Liver (tissue), 9 donors: Measurements from ENCODE around the gene PEX11G. TPM values are rescaled to one million over a fixed set of nuclear protein-coding genes. Genes with fewer than 3 reads are reported as not detected.

ENCODE experiments used
- DNase-seq: peaks from one replicate; pipeline ENCODE4 v3.0.0-alpha.2; 2017; ENCODE audit warnings: low spot score
- H3K27ac ChIP-seq, 2 donors: one replicate each; pipeline ENCODE4 v1.7.0; 2013; ENCODE audit warnings: inconsistent platforms in 2 of 2, low read length in 2 of 2, control low read depth in 1 of 2, low read depth in 1 of 2, mild to moderate bottlenecking in 1 of 2
- H3K27me3 ChIP-seq, 4 donors: one replicate each; pipeline versions ENCODE4 v1.6.1 to v1.7.0; 2013; ENCODE audit warnings: low read length in 3 of 4, inconsistent platforms in 1 of 4, mild to moderate bottlenecking in 1 of 4, moderate library complexity in 1 of 4; ENCODE audit not compliant: control insufficient read depth in 4 of 4, insufficient read depth in 4 of 4
- H3K36me3 ChIP-seq, 4 donors: one replicate each; pipeline versions ENCODE4 v1.6.1 to v1.7.0; 2013; ENCODE audit warnings: low read length in 3 of 4, mild to moderate bottlenecking in 3 of 4, low read depth in 1 of 4, moderate library complexity in 1 of 4; ENCODE audit not compliant: control insufficient read depth in 4 of 4, insufficient read depth in 3 of 4
- H3K4me1 ChIP-seq, 4 donors: one replicate each; pipeline versions ENCODE4 v1.6.1 to v1.7.0; 2013; ENCODE audit warnings: low read length in 3 of 4, mild to moderate bottlenecking in 3 of 4, moderate library complexity in 1 of 4; ENCODE audit not compliant: control insufficient read depth in 4 of 4, insufficient read depth in 4 of 4
- H3K4me3 ChIP-seq, 3 donors: one replicate each; pipeline versions ENCODE4 v1.6.1 to v1.7.0; 2013; ENCODE audit warnings: low read length in 3 of 3, control low read depth in 1 of 3, low read depth in 1 of 3, mild to moderate bottlenecking in 1 of 3
- H3K9ac ChIP-seq, 2 donors: one replicate each; pipeline ENCODE4 v1.7.0; 2013; ENCODE audit warnings: low read length in 2 of 2, mild to moderate bottlenecking in 2 of 2, moderate library complexity in 2 of 2, control low read depth in 1 of 2, low read depth in 1 of 2
- H3K9me3 ChIP-seq, 4 donors: one replicate each; pipeline versions ENCODE4 v1.6.1 to v1.7.0; 2013; ENCODE audit warnings: low read length in 3 of 4; ENCODE audit not compliant: control insufficient read depth in 4 of 4
- ATF3 ChIP-seq: IDR thresholded peaks from 2 replicates; pipeline ENCODE4 v1.6.1; 2016; ENCODE audit warnings: antibody characterized with exemption
- CTCF ChIP-seq: fragments of 150-350 bp; IDR thresholded peaks from 2 replicates; pipeline ENCODE4 v1.5.1; 2017; ENCODE audit warnings: improper control_type of control experiment, low read depth, low read length; ENCODE audit not compliant: missing input control
- EGR1 ChIP-seq, 2 donors: IDR thresholded peaks; 2 replicates each; pipeline ENCODE4 v1.6.1; 2016 to 2018; ENCODE audit warnings: antibody characterized with exemption in 2 of 2, low read depth in 2 of 2
- FOXA1 ChIP-seq: IDR thresholded peaks from 2 replicates; pipeline ENCODE4 v1.6.1; 2016; ENCODE audit warnings: antibody characterized with exemption
- FOXA2 ChIP-seq: IDR thresholded peaks from 2 replicates; pipeline ENCODE4 v1.6.1; 2016; ENCODE audit warnings: antibody characterized with exemption
- GABPA ChIP-seq, 2 donors: IDR thresholded peaks in 1 of 2; conservative IDR thresholded peaks in 1 of 2; 2 replicates each; pipeline ENCODE4 v1.6.1; 2016; ENCODE audit warnings: antibody characterized with exemption in 2 of 2, mild to moderate bottlenecking in 1 of 2, moderate library complexity in 1 of 2
- HNF4A ChIP-seq, 2 donors: conservative IDR thresholded peaks; 2 replicates each; pipeline ENCODE4 v1.6.1; 2016; ENCODE audit warnings: antibody characterized with exemption in 2 of 2, mild to moderate bottlenecking in 2 of 2
- HNF4G ChIP-seq: IDR thresholded peaks from 2 replicates; pipeline ENCODE4 v1.6.1; 2016; ENCODE audit warnings: antibody characterized with exemption
- JUND ChIP-seq, 2 donors: IDR thresholded peaks; 2 replicates each; pipeline ENCODE4 v1.6.1; 2016; ENCODE audit warnings: antibody characterized with exemption in 2 of 2
- NR2F2 ChIP-seq: IDR thresholded peaks from 2 replicates; pipeline ENCODE4 v1.6.1; 2016; ENCODE audit warnings: antibody characterized with exemption
- RAD21 ChIP-seq, 2 donors: IDR thresholded peaks; 2 replicates each; pipeline ENCODE4 v1.6.1; 2016; ENCODE audit warnings: antibody characterized with exemption in 2 of 2, mild to moderate bottlenecking in 2 of 2
- REST ChIP-seq: IDR thresholded peaks from 2 replicates; pipeline ENCODE4 v1.6.1; 2016; ENCODE audit warnings: antibody characterized with exemption, mild to moderate bottlenecking
- RXRA ChIP-seq, 2 donors: IDR thresholded peaks; 2 replicates each; pipeline ENCODE4 v1.6.1; 2017 to 2018; ENCODE audit warnings: antibody characterized with exemption in 2 of 2, mild to moderate bottlenecking in 1 of 2
- SP1 ChIP-seq: IDR thresholded peaks from 2 replicates; pipeline ENCODE4 v1.6.1; 2018; ENCODE audit warnings: antibody characterized with exemption, mild to moderate bottlenecking
- TAF1 ChIP-seq: conservative IDR thresholded peaks from 2 replicates; pipeline ENCODE4 v1.6.1; 2016; ENCODE audit warnings: antibody characterized with exemption, mild to moderate bottlenecking
- YY1 ChIP-seq: IDR thresholded peaks from 2 replicates; pipeline ENCODE4 v1.6.1; 2016; ENCODE audit warnings: antibody characterized with exemption, mild to moderate bottlenecking
- ZBTB33 ChIP-seq: IDR thresholded peaks from 2 replicates; pipeline ENCODE4 v1.6.1; 2016; ENCODE audit warnings: antibody characterized with exemption
- WGBS: extraction: QIAGEN DNeasy Blood & Tissue Kit; methylation state at CpG from one replicate; pipeline ENCODE4 v1.1.7; 2013; 5-methylcytosine and 5-hydroxymethylcytosine counted together
- polyA plus RNA-seq, 2 donors: library from polyadenylated mRNA; stranded (reverse) in 1 of 2; unstranded in 1 of 2; fragments of 200-250 nt in 1 of 2; fragments of >200 nt in 1 of 2; fragmentation: Nextera tagmentation in 1 of 2; extraction: Ambion mirVana in 1 of 2; gene quantifications; one replicate each; pipeline versions ENCODE4 v1.2.1 to v1.2.3, GENCODE V29; 2013 to 2015
- total RNA-seq, 2 donors: library from RNA; depleted of rRNA; stranded (reverse); fragments of >200 nt; gene quantifications; one replicate each; pipeline ENCODE4 v1.2.3, GENCODE V29; 2014
- TF ChIP-seq, protein P1 (sequence below): IDR thresholded peaks from 2 replicates; pipeline ENCODE4 v1.6.1; 2016; ENCODE audit warnings: antibody characterized with exemption
- donor health status: healthy.
- donor health status: healthy.
- donor health status: healthy.
- donor health status: healthy.
- donor health status: healthy.

PEX11G gene
- total and polyA plus RNA-seq, 4 donors: 1.9 to 10.9 (median 8.2) TPM

DNA sequence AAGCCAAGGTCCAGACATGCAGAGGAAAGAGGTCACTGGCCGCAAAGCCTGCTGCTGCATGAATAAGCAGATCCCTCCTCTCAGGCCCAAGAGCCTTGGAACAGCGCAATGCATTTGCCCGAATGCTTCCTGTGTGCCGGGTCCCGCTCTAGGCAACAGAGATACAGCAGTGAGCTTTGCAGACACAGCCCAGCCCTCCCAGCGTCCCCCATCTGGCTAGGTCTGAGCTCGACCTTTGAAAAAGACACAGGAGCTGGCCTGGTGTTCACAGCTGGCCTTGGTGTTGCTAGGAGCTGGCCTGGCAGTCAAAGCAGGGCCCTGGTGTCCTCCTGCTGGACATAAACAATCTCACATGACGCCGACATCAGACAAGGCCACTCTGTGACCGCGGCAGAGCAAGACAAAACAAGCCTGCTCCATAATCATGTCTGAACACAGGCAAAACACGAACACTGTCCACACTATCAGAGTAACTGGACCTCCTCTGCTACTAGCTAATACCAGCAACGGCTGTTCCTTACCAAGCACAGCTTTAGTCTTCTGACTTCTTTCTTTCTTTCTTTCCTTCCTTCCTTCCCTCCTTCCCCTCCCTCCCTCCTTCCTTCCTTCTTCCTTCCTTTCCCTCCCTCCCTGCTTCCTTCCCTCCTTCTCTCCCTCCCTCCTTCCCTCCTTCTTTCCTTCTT lies 5.7 kb upstream of the PEX11G start:
- H3K27ac ChIP-seq: peak overlapping the region; percentile 54 to 80
- DNase-seq: peak; percentile 52
- no peaks in the 10 kb centered on the region for H3K36me3 ChIP-seq
- H3K4me1 ChIP-seq: peaks cover 0 to 12% (median 11%) of the 10 kb centered on the region in 4 donors
- peak overlapping the region in 1 of 2 donors; percentile 38 for H3K9ac ChIP-seq
- no peaks in the 10 kb centered on the region for H3K27me3 ChIP-seq
- TF ChIP-seq RXRA (IDR thresholded peaks at IDR 0.05) (peak; percentile 81 to 84), CTCF (peak; percentile 34), ATF3 (no peak), JUND (IDR thresholded peaks at IDR 0.05) (no peak), REST (no peak), ZBTB33 (no peak), SP1 (peak; percentile 79), GABPA (IDR thresholded peaks at IDR 0.05 in 1 of 2, conservative IDR thresholded peaks at IDR 0.05 in 1 of 2) (no peak), RAD21 (IDR thresholded peaks at IDR 0.05) (peak; percentile 44 to 73), FOXA1 (no peak), FOXA2 (no peak), HNF4A (conservative IDR thresholded peaks at IDR 0.05) (peak; percentile 58 to 61), EGR1 (IDR thresholded peaks at IDR 0.05; ENCODE audit: low read depth in 2 of 2) (no peak), NR2F2 (peak; percentile 69), YY1 (peak; percentile 42), TAF1 (no peak), HNF4G (no peak)
- TF ChIP-seq, protein P1, sequence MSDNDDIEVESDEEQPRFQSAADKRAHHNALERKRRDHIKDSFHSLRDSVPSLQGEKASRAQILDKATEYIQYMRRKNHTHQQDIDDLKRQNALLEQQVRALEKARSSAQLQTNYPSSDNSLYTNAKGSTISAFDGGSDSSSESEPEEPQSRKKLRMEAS: peak; percentile 16
- H3K9me3 ChIP-seq: no peaks in the 10 kb centered on the region
- no peak overlapping the region for H3K4me3 ChIP-seq
- WGBS: 29% methylated on average over 13 of the region's 13 CpGs
